GM18502 (cell line): ENCODE measurements around the gene ULBP3.
"Not testable (repeated sequence)": the region's sequence is repeated elsewhere in the genome, so short reads cannot be mapped to it uniquely, and the experiment has no call there.

Source experiments
- ATAC-seq: cut with Tn5 transposase; IDR thresholded peaks from one replicate; pipeline ENCODE4 v1.9.1; 2021; ENCODE audit warnings: mild to moderate bottlenecking; ENCODE audit not compliant: unreplicated experiment, poor library complexity

The ULBP3 gene

DNA sequence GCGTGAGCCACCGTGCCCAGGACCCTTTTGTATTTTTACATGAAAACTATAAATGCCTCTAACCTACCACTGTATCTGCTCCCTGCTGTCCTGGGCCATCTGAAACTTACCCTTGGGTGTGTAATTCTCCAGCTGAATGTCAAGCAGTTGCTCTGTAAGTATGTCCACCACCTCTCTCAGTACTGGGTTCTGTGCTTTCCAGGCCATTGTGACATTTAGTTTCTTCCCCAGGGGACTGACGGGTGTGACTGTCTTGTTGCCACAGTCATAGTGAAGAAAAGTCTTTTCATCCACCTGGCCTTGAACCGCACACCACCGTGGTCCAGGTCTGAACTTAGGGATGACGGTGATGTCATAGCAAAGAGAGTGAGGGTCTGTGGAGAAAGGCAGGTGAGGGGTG lies 47.1 kb downstream of the ULBP3 start:
- not testable (repeated sequence) for ATAC-seq

DNA sequence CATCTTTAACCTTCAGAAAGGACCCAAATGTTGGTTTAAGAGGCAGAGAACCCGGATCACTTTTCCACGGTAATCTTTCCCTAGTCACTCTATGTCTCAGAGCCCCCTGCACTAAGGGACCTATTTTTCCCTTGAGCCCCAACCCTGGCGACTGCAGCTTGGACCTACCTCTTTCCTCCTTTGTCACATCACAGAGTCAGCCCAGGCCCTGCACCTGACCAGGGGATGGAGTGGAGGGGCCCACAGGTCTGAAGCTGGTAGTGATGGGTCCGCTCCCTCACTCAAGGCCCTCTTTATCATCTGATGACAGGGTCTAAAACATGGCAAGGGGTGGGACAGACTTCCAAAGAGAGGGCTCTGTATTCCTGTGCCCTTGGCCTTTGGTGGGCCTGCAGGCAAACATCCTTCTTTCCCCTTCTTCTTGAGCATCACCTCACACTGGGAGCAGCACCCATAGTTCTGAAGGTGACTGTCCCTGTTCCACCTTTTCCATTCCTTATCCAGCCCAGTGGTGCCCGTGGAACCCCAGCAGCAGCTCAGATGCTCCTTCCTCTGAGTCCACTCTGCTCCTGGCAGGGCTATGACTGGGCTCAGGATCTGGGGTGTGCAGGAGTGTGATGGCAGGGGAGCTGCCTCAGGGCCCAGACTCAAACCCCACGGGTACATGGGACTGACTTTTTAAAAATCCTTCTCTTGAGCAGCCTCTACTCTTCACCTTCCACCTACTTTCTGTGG lies 49.9 kb downstream of the ULBP3 start:
- ATAC-seq: no peak

DNA sequence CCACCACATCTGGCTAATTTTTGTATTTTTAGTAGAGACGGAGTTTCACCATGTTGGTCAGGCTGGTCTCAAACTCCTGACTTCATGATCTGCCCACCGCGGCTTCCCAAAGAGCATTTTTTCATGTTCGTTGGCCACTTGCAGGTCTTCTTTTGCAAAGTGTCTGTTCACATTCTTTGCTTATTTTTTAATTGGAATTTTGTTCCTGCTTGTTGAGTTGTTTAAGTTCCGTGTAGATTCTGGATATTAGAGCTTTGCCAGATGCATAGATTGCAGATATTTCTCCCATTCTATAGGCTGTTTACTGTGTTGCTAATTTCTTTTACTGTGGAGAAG lies 51.8 kb downstream of the ULBP3 start:
- not testable (repeated sequence) for ATAC-seq

DNA sequence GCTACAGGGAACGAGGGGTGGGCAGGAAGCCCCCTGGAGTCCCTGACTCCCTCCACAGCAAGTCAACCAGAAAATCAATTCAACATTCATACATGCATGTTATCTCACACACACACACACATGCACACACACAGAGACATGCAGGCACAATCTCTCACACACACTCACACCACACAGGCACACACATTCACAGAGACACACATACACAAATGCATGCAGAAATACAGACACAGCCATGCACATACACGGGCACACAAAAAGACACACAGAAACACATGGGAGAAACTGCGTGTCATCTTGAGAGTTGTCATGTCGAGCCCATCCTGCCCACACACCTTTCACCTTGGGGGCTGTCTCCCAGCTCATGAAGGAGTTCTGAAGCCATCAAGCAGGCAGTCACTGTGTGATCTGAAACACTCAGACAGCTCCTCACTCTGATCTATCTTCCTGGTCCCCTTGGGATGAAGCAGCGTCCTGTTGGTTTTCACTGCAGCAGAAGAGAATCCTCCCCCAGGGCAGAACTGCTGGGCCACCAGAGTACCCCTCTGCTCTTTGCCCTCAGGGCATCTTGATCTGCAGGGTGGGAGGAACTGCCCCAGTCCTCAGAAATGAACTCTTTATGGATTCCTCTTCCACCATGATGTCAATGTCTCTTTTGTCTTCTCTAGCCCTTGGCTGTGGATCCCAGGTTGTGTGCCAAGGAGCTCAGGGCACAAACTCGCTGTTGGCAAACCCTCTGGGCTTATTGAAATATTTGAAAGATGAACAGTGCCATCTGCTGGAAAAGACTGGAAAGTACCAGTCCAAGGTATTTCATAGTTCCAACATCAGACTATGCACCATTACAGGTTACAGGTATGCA lies 52.4 kb downstream of the ULBP3 start:
- peak; percentile 70 for ATAC-seq

DNA sequence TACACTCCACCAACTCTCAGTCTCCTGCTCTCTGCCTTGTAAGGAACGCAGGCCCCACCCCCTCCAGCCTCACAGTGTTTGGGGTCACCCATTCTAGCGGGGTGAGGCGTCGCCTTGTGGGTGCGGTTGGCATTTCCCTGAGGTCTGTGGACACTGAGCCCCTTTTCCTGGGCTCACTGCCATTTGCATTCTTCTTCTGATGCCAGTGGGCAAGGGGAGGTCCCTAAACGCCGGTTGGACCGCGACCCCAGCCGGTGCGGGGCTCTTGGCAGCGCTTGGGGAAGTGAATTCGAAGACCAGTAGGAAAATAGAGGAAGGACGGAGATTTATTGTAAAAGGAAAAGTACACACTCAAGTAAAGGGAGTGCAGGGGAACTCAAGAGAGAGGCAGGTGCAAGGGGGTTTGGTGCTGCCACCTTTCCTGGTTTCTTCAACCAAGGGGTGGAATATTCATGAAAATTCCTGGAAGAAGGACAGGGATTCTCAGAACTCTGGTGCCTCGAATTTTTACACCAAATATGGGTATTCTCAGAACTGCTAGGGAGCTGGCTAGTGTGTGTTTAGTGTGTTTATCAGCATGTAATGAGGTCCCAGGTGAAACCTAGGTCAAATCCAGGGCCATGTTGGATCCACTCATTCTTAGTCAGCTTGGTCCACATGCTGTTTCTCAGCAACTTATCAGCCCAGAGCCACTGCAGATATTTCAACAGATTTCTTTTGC lies 53.5 kb downstream of the ULBP3 start:
- ATAC-seq: not testable (repeated sequence)

DNA sequence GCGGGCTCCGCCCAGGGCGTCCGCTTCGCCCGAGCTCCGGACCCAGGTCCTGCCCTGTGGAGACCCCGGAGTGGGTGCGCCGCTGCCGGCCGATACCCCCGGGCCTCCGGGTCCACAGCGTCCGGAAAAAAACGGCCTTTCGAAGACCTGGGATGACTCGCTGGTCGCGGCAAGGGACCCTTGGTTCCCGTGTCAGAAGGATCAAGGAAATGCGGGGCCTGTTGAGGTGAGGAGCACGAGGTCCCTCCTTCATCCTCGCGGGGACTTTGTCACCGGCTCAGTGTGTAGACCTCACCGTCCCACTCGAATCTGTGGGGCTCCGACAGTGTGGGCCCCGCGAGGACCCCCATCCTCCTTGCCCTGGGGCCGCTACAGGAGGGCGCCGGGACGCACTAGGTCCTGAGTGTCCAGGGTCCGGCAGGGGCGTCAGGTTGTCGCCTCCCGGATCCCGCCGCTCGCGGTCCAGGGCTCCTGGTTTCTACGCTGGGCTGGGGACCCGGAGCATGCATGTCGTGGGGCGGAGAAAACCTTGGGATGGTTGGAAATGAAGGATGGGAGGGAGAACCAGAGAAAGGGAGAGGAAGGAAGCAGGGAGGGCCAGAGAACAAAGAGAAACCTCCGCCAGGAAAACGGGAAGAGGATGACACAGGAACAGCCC lies 54.2 kb downstream of the ULBP3 start:
- not testable (repeated sequence) for ATAC-seq

DNA sequence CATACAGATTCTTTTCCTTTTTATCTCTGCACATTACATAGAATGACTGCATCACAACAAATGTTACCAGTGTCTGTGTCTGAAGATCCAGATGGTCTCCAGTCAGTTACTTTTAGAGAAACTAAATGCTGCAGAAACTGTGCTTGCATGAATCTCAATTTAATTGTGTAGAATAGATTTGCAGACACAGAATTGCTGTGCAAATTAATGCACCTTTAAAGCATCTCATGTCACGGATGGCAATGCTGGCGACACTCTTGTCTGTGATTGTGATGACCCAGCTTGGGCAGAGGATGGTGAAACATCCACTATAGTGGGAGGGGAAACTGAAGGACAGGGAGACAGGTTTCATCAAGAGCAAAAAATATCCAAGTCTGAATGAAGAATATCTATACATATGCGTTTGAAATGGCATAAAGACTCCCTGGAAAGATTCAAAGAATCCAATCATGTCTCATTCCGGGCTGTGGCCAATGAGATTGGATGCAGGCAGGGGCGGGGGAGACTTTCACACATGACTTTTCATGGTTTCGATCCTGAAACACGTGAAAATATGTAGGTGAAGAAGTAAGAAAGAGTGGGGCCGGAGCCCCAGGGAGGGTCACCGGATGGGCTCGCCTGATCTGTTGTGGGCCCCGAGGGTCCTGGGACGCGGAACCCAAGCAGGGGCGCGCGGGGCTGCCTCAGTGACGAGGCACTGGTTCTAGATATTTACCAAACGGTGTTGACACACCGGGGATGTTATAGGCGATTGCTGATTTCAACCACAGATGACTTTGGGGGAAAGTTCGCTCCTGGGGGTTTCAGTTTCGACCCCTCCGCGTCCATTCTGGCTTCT lies 54.9 kb downstream of the ULBP3 start:
- ATAC-seq: not testable (repeated sequence)

DNA sequence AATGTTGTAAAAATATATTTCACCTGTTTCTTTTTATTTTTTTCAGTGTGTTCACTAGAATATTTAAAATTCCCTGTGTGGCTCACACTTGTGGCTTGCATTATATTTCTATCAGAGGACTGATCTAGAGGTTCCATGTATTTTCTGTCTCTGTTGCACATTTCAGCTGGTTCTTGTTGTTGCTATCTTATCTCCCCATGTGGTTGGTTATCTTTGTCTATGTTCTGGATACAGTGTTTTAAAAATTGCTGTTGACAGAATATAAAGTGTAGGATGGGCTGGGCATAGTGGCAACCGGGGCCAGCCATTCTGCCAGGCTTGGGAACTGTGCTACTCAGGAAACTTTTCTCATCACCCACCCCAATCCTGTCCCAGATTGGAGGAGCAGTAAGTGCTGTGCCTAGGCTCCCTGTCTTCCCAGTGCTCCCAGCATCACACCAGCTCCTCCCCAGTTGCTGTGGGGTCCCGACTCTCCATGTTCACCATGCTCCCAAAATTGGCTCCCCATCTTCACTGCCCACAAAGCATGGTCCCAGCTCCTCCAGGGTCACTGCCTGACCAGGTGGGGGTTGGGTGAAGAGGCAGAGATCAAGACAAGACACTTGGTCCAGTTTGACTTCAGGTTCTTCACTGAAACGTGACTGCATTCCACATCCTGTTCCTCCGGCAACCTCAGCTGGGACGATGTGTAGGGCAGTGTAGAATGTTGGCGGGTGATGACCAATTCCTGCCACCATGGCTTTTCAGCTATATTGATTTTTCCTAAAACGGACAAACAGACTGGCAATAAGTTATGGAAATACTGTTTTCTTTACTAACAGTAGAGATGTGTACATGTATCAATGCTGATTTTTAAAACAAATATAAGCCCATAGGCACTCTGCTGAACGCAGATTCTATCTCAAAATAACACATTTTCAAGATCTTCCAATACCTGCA lies 55.8 kb downstream of the ULBP3 start:
- not testable (repeated sequence) for ATAC-seq
